ENCODE measurements around the gene UXT.
"Not testable (repeated sequence)": the region's sequence is repeated elsewhere in the genome, so short reads cannot be mapped to it uniquely, and the experiment has no call there.

DNA sequence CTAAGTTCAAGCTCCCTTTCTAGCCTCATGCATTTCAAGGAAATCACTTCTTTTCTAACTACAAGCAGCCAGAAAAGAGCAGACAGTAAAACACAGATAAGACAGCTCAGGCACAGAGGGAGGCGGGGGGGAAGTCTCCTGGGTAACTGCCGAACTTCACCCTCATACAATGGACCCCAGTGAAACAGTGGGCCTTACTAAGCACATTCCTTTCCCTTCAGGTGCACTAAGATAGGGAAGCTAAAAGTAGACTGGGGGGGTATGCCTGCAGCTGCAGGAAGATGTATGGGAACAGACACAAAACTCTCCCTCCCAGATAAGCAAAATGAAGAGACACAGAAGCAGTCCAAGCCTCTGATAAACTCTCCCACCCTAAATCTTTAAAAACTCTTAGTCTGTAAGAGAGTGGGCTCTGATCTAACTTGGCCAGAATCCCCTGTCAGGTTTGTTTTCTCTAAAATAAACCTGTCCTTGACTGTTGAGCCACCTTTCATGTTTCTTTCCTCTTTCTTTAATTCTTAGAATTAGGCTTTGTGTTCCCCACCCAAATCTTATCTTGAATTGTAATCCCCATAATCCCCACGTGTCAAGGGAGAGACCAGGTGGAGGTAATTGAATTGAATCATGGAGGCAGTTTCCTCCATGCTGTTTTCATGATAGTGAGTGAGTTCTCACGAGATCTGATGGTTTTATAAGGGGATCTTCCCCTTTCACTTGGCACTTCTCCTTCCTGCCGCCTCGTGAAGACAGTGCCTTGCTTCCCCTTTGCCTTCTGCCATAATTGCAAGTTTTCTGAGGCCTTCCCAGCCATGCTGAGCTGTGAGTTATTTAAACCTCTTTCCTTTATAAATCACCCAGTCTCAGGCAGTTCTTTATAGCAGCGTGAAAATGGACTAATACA lies 17.2 kb upstream of the UXT start:
- TF ChIP-seq, protein P1, sequence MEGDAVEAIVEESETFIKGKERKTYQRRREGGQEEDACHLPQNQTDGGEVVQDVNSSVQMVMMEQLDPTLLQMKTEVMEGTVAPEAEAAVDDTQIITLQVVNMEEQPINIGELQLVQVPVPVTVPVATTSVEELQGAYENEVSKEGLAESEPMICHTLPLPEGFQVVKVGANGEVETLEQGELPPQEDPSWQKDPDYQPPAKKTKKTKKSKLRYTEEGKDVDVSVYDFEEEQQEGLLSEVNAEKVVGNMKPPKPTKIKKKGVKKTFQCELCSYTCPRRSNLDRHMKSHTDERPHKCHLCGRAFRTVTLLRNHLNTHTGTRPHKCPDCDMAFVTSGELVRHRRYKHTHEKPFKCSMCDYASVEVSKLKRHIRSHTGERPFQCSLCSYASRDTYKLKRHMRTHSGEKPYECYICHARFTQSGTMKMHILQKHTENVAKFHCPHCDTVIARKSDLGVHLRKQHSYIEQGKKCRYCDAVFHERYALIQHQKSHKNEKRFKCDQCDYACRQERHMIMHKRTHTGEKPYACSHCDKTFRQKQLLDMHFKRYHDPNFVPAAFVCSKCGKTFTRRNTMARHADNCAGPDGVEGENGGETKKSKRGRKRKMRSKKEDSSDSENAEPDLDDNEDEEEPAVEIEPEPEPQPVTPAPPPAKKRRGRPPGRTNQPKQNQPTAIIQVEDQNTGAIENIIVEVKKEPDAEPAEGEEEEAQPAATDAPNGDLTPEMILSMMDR (IDR thresholded peaks at IDR 0.05; ENCODE audit: insufficient read depth, low read depth, low read length) = not testable (repeated sequence)
- not testable (repeated sequence) for TF ChIP-seq EZH2 (IDR thresholded peaks at IDR 0.05; ENCODE audit: insufficient read depth, low read length)
